Fibroblast of pulmonary artery (primary cell): ENCODE measurements around the gene SNORC.

ENCODE experiments used
- DNase-seq: peaks from one replicate; pipeline ENCODE4 v3.0.0-alpha.2; 2010; ENCODE audit warnings: low read depth
- H3K4me3 ChIP-seq: replicated peaks from 2 replicates; pipeline ENCODE4 v1.5.1; 2011; ENCODE audit warnings: low read depth, mild to moderate bottlenecking, control low read depth, low read length, moderate library complexity
- CTCF ChIP-seq: IDR thresholded peaks from 2 replicates; pipeline ENCODE4 v1.5.1; 2011; ENCODE audit warnings: mild to moderate bottlenecking, control low read depth, low read length, inconsistent platforms; ENCODE audit errors: missing control alignments

The SNORC gene

GRCh38 chr2:232852676-232853075 lies 17.4 kb upstream of the SNORC start:
- TF ChIP-seq CTCF: no peak
- no peak overlapping the region for H3K4me3 ChIP-seq
- DNase-seq: no peak

- no peak overlapping the region for H3K4me3 ChIP-seq
- no peak for TF ChIP-seq CTCF
- DNase-seq: peak; percentile 82
Measured at GRCh38 chr2:232854082-232854481, 16.0 kb upstream of the SNORC start.

- no peak overlapping the region for H3K4me3 ChIP-seq
- no peak for DNase-seq
- no peak for TF ChIP-seq CTCF
Measured at GRCh38 chr2:232857158-232857563, 12.9 kb upstream of the SNORC start.

- H3K4me3 ChIP-seq: no peak overlapping the region
- TF ChIP-seq CTCF: no peak
- DNase-seq: no peak
Measured at GRCh38 chr2:232859385-232859916, 10.6 kb upstream of the SNORC start.

GRCh38 chr2:232860593-232861241 lies 9.3 kb upstream of the SNORC start:
- no peak for DNase-seq
- H3K4me3 ChIP-seq: no peak overlapping the region
- no peak for TF ChIP-seq CTCF

- no peak for TF ChIP-seq CTCF
- no peak for DNase-seq
- no peak overlapping the region for H3K4me3 ChIP-seq
Measured at GRCh38 chr2:232861353-232861752, 8.7 kb upstream of the SNORC start.

- H3K4me3 ChIP-seq: no peak overlapping the region
- DNase-seq: no peak
- TF ChIP-seq CTCF: no peak
Measured at GRCh38 chr2:232863996-232864395, 6.1 kb upstream of the SNORC start.
